Epidermal melanocyte (primary cell): Measurements from ENCODE around the gene HCST.
"Not testable (repeated sequence)": the region's sequence is repeated elsewhere in the genome, so short reads cannot be mapped to it uniquely, and the experiment has no call there.

Source experiments
- DNase-seq: peaks from one replicate; pipeline ENCODE4 v3.0.0; 2011; ENCODE audit warnings: low spot score; ENCODE audit not compliant: insufficient read length

The HCST gene

GRCh38 chr19:35904311-35905068 is 2.2 kb downstream of the HCST start:
- DNase-seq = no peak

GRCh38 chr19:35905178-35905727 is 2.9 kb downstream of the HCST start:
- DNase-seq = no peak

DNA sequence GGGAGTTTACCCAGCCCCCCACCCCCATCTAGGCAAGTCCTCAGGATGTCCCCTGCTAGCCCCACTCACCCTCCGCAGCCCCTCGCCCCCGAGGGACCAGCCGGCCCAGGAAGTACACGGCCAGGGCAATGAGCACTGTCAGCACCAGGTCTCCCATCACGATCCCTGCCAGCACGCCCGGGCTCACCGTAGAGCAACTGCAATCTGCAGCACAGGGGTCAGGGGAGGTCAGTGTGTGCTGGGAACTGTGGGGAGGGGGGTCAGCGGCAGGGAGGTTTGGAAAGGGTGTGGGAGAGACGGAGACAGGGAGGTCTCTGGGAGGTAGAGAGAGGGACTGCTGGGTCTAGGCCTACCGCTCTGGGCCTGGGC is 5.0 kb downstream of the HCST start:
- no peak for DNase-seq

- no peak for DNase-seq
These were observed 5.7 kb downstream of the HCST start, which contains the start of gene TYROBP for GRCh38 chr19:35908010-35908441. Gene TYROBP, minus strand, starts transcription at chr19:35908295. Its CDS starts 67 bp downstream, at chr19:35908228.

DNA sequence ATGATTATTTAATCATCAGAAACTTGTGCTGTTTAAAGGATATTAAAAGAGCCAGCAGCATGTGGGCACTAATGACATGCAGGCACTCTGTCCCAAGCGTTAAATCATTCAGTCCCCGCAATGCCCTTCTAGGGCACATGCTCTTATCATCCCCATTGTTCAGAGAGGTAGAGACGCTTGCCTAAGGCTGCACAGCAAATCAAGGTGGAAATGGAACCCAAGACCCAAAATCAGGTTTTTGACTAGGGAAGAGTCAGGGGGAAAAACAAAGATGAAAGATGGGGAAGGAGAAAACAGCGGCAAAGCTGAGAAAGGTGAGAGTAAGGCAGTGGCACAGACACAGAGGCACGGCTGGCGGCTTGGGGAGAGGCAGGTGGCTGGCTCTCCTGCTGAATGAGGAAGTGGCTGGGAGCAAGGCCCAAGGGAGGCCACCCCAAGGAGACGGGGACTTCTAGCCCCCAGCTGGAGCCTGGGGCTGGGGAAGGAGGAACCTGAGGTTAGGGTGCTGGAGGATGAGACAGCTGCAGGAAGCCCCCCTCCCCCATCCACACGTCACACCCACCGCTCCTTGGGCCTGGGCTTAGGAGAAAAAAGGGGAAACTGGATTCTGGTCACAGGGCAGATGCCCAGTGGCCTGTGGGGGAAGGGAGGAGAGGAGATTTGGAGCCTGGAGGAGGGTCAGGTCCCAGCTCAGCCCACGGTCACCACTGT is 6.8 kb downstream of the HCST start:
- DNase-seq = no peak

- no peak for DNase-seq
These were observed 7.3 kb downstream of the HCST start for GRCh38 chr19:35909684-35910035.

GRCh38 chr19:35910355-35910754 is 8.0 kb downstream of the HCST start:
- DNase-seq = not testable (repeated sequence)

DNA sequence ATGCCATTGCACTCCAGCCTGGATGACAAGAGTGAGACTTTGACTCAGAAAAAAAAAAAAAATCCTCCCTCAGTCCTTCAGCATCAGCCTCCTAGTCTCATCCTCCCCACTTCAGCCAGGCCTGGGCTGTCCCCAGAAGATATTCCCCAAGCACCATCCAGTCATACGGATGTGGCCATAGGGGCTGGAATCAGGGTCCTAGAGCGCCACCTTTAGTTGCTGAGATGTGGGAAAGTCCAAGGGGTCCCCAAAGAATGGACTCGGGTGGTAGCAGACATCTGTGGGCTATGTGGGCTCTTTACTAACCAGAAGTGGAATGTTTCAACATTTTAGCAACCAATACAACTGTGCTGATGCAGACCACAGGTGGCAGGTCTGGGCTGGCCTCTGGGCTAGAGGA is 8.8 kb downstream of the HCST start:
- no peak for DNase-seq

DNA sequence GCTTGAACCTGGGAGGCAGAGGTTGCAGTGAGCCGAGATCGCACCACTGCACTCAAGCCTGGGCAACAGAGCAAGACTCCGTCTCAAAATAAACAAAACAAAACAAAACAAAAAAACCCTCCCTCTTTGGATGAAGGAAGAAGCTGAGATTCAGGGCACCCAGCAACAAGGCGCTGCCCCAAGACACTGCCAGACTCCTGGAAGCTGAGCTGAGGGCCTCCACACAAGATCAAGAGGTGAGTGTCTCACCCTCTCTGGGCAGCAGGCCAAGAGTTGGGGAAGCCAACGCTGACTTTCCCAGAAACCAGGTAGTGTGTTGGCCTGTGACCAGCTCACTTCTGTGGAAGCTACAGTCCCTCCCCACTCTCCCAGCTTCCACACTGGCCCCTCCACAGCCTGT is 9.5 kb downstream of the HCST start:
- no peak for DNase-seq

- DNase-seq = no peak
These were observed 11.3 kb downstream of the HCST start for GRCh38 chr19:35913589-35913988.

DNA sequence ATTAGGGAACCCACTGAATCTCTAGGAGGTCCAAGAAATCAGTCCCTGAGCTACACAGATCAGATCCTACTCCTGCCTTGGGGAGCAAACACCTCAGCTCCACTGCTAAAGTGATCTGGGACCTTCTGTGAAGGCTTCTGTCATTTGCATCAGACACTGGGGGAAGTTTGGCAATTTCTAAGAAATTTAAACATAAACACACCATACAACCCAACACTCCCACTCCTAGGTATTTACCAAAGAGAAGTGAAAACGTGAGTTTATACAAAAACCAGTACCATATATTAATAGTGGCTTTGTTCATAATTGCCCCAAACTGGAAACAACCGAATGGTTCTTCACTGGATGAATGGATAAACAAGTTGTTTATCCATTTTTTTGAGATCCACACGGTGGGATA is 13.1 kb downstream of the HCST start:
- no peak for DNase-seq

GRCh38 chr19:35919306-35919705 is 17.0 kb downstream of the HCST start:
- no peak for DNase-seq

DNA sequence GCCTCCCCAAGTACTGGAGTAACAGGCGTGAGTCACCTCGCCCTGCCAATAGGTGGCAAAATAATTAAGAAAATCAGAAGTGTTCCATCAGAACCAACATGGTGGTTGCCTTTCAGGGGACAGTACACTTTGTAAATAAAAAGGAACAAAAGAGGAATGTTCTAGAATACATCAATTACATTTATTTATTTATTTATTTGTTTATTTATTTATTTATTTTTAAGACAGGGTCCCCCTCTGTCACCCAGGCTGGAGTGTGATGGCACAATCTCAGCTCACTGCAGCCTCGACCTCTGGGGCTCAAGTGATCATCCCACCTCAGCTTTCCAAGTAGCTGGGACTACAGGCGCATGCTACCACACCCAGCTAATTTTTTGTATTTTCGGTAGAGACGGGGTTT is 18.7 kb downstream of the HCST start:
- no peak for DNase-seq

- DNase-seq = no peak
These were observed 23.2 kb downstream of the HCST start for GRCh38 chr19:35925501-35925900.

- no peak for DNase-seq
These were observed 26.2 kb downstream of the HCST start for GRCh38 chr19:35928507-35928906.

DNA sequence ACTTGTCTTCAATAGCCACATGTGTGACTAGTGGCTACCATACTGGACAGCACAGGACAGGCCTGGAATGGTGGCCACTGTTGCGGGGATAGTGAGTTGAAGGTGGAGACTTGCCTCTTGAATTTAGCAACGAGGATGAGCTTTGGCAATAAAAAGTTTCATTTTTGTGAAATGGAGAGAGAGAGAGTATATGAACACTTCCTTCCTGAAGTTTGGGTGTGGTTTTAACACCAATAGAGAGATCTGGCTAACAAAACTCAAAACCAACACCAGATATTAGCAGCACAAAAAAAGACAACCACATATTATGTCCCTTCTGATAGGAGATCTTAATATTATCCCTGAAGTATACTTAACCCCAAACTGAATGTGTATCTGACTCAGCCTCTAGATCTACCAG is 27.5 kb downstream of the HCST start:
- DNase-seq = no peak

DNA sequence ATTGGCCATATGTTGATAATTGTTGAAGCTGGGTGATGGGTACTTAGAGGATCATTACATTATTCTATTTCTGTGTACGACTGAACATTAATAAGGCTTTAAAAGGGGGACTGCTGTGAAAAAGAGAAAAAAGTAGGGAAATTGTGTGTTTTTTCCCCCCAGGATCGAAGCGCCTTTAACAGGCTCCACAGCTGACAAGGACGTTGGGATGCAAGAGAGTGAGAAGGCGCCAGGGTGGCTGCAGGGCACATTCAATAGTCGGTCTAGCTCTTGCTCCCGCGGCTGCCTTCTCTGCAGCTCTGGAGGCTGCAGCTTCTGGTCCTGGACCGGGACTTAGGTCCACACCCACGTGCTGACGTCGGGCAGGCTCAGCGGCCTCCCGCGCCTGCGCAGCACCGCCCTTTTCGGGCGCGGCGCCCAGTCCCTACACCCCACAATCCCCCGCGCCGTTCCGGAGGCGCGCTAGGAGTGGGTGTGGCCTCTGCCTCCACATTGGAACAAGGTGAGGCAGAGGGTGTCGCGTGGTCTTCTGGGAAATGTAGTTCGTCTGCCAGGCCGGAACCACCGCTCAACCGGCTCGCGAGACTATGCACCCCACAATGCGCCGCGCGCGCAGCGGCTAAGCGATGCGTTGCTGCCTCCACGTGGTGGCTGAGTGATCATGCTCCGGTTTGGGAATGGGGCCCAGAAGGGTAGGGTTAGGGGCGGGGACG is 29.0 kb downstream of the HCST start:
- peak; percentile 99 for DNase-seq

- DNase-seq = no peak
These were observed 29.5 kb downstream of the HCST start for GRCh38 chr19:35931874-35932202.

GRCh38 chr19:35932291-35932936 is 30.1 kb downstream of the HCST start:
- DNase-seq = no peak

DNA sequence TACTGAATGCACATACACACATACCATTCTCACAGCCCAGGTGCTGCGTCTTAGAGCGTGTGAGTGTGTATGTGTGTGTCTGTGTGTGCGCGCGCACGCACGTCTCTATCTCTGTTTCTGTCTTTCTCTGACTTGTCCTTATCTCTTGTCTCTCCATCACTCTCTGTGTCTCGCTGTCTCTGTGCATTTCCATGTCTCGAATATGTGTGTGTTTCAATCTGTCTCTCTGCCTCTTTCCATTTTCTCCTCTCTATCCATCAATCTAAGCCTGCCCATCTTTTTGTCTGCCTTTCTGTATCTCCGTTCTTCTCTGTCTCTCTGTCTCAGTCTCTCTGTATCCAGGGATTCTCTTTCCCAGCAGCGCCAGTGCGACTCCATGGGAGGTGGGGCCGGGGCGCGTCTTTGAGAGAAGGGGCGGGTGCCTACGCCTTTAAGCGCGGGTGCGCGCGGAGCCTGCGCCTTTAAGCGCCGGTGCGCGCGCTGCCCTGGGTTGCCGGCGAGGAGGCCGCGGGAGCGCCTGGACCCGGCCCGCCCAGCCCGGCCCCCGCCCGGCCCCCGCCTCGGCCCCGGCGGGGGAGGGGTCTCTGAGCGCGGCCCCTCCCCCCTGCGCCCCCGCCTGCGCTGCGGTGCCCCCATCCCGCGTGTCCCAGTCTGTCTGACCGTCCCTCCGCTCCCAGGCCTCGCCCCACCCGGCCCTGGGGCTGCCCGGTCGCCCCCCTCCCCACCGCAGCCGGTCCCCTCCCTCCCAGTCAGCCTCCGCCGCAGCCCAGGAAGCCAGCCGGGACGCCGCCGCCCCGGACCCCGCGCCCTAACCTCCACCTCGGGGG is 33.8 kb downstream of the HCST start, which contains the start of gene LRFN3:
Gene LRFN3 (plus strand): TSS at position 464 of the 827 bp plus-strand sequence. CDS start 3,052 bp downstream, outside the sequence.
- peak; percentile 92 for DNase-seq
